Neural cell (in vitro differentiated cells): ENCODE results near the gene CDA. TPM values are rescaled to one million over a fixed set of nuclear protein-coding genes. Genes with fewer than 3 reads are reported as not detected.

Source experiments
- H2AFZ ChIP-seq: fragments of 200-600, 300-800 bp; sonication (generic), shearing (Covaris generic); 2 replicates; pipeline ENCODE4 v1.6.0; 2014; ENCODE audit warnings: low read depth, mild to moderate bottlenecking, antibody characterized with exemption, low read length, moderate library complexity
- H3F3A ChIP-seq: fragments of 200-600 bp; shearing (Covaris generic); 2 replicates; pipeline ENCODE4 v1.6.1; 2016; ENCODE audit warnings: mild to moderate bottlenecking, moderate library complexity, mixed read lengths, antibody characterized with exemption, low read length; ENCODE audit not compliant: insufficient read depth, poor library complexity, severe bottlenecking
- H3K27ac ChIP-seq: fragments of 200-600, 300-800 bp; sonication (generic), shearing (Covaris generic); 2 replicates; pipeline ENCODE4 v1.5.1; 2014; ENCODE audit warnings: mild to moderate bottlenecking, low read length, moderate library complexity
- H3K27me3 ChIP-seq: fragments of 300-800, 200-600 bp; sonication (generic), shearing (Covaris generic); 2 replicates; pipeline ENCODE4 v1.6.0; 2014; ENCODE audit warnings: mild to moderate bottlenecking, low read depth, low read length, moderate library complexity; ENCODE audit not compliant: insufficient read depth
- H3K36me3 ChIP-seq: fragments of 300-800, 200-600 bp; sonication (generic), shearing (Covaris generic); 2 replicates; pipeline ENCODE4 v1.5.1; 2014; ENCODE audit warnings: mild to moderate bottlenecking, antibody characterized with exemption, low read length, moderate library complexity; ENCODE audit not compliant: insufficient read depth
- H3K4me2 ChIP-seq: fragments of 300-800, 200-600 bp; sonication (generic), shearing (Covaris generic); 2 replicates; pipeline ENCODE4 v1.6.0; 2014; ENCODE audit warnings: mild to moderate bottlenecking, low read length
- H3K4me3 ChIP-seq: fragments of 300-800, 200-600 bp; sonication (generic), shearing (Covaris generic); 2 replicates; pipeline ENCODE4 v1.5.1; 2014; ENCODE audit warnings: mild to moderate bottlenecking, low read length, moderate library complexity
- H3K79me2 ChIP-seq: fragments of 200-600 bp; shearing (Covaris generic); replicated peaks from 2 replicates; pipeline ENCODE4 v1.6.0; 2014; ENCODE audit warnings: mild to moderate bottlenecking, low read length, moderate library complexity; ENCODE audit not compliant: insufficient read depth
- H3K9ac ChIP-seq: fragments of 300-800, 200-600 bp; sonication (generic), shearing (Covaris generic); 2 replicates; pipeline ENCODE4 v1.6.1; 2016; ENCODE audit warnings: mild to moderate bottlenecking, low read length, mixed read lengths
- H3K9me2 ChIP-seq: fragments of 200-600 bp; shearing (Covaris generic); 2 replicates; pipeline ENCODE4 v1.6.1; 2016; ENCODE audit warnings: mild to moderate bottlenecking, low read length, mixed read lengths; ENCODE audit not compliant: insufficient read depth
- H3K9me3 ChIP-seq: fragments of 200-600, 300-800 bp; sonication (generic), shearing (Covaris generic); 2 replicates; pipeline ENCODE4 v1.6.1; 2016; ENCODE audit warnings: mild to moderate bottlenecking, mixed run types, low read length, moderate library complexity, mixed read lengths
- H4K20me1 ChIP-seq: fragments of 200-600 bp; shearing (Covaris generic); 2 replicates; pipeline ENCODE4 v1.6.1; 2016; ENCODE audit warnings: mild to moderate bottlenecking, mixed run types; ENCODE audit not compliant: insufficient read depth
- CTCF ChIP-seq: fragments of 450-650 bp; IDR thresholded peaks from 2 replicates; pipeline ENCODE4 v1.5.1; 2014; ENCODE audit warnings: antibody characterized with exemption, mild to moderate bottlenecking, moderate library complexity; ENCODE audit not compliant: poor library complexity, severe bottlenecking
- EP300 ChIP-seq: fragments of 450-650 bp; conservative IDR thresholded peaks from 2 replicates; pipeline ENCODE4 v1.6.1; 2014; ENCODE audit warnings: antibody characterized with exemption, mild to moderate bottlenecking, moderate library complexity; ENCODE audit not compliant: poor library complexity, severe bottlenecking
- EZH2 ChIP-seq: fragments of 200-600, 300-800 bp; shearing (Covaris generic), sonication (generic); IDR thresholded peaks from 2 replicates; pipeline ENCODE4 v1.6.1; 2014; ENCODE audit warnings: antibody characterized with exemption, low read length, borderline replicate concordance, mild to moderate bottlenecking; ENCODE audit not compliant: insufficient read depth, poor library complexity, severe bottlenecking
- MXI1 ChIP-seq: fragments of 450-650 bp; conservative IDR thresholded peaks from 2 replicates; pipeline ENCODE4 v1.6.1; 2014; ENCODE audit warnings: antibody characterized with exemption, mild to moderate bottlenecking; ENCODE audit not compliant: poor library complexity, severe bottlenecking
- POLR2AphosphoS5 ChIP-seq: IDR thresholded peaks from 2 replicates; pipeline ENCODE4 v1.6.1; 2012
- RAD21 ChIP-seq: fragments of 450-650 bp; conservative IDR thresholded peaks from 2 replicates; pipeline ENCODE4 v1.6.1; 2014; ENCODE audit warnings: antibody characterized with exemption, mild to moderate bottlenecking, moderate library complexity
- REST ChIP-seq: IDR thresholded peaks from 2 replicates; pipeline ENCODE4 v1.6.1; 2012; ENCODE audit warnings: borderline replicate concordance
- SMC3 ChIP-seq: fragments of 450-650 bp; conservative IDR thresholded peaks from 2 replicates; pipeline ENCODE4 v1.6.1; 2014; ENCODE audit warnings: antibody characterized with exemption, mild to moderate bottlenecking, moderate library complexity; ENCODE audit not compliant: poor library complexity
- TAF1 ChIP-seq: IDR thresholded peaks from 2 replicates; pipeline ENCODE4 v1.6.1; 2012; ENCODE audit warnings: low read depth
- polyA plus RNA-seq: library from polyadenylated mRNA; depleted of rRNA; stranded (reverse); fragments of >200 nt; gene quantifications from 2 replicates; pipeline ENCODE4 v1.2.3, GENCODE V29; 2014

CDA gene
- polyA plus RNA-seq, 1 donor from 2014 or later, result not detected

- Histone ChIP-seq H4K20me1 (peaks cover 4% of the 10 kb centered on the region), H3K9me2 (no peaks in the 10 kb centered on the region), H3K36me3 (no peaks in the 10 kb centered on the region), H3K9ac (no peak overlapping the region), H3K79me2 (peaks cover 29% of the 10 kb centered on the region), H3F3A (no peaks in the 10 kb centered on the region), H2AFZ (no peak overlapping the region), H3K9me3 (no peaks in the 10 kb centered on the region), H3K27me3 (no peaks in the 10 kb centered on the region), H3K4me3 (no peak overlapping the region), H3K27ac (no peak overlapping the region), H3K4me2 (no peak overlapping the region)
- TF ChIP-seq EZH2, result no peak
- TF ChIP-seq EP300, result no peak
- no peak for TF ChIP-seq MXI1
- TF ChIP-seq RAD21, result no peak
- no peak for TF ChIP-seq TAF1
- TF ChIP-seq REST, result no peak
These were observed 68.1 kb downstream of the CDA start for GRCh38 chr1:20657024-20657423.

GRCh38 chr1:20658166-20658915, 69.4 kb downstream of the CDA start:
- Histone ChIP-seq H3K27ac (no peak overlapping the region), H2AFZ (no peak overlapping the region), H3K79me2 (peaks cover 29% of the 10 kb centered on the region), H3K36me3 (no peaks in the 10 kb centered on the region), H3K27me3 (no peaks in the 10 kb centered on the region), H4K20me1 (peaks cover 4% of the 10 kb centered on the region), H3K4me2 (no peak overlapping the region), H3K9me2 (no peaks in the 10 kb centered on the region), H3F3A (no peaks in the 10 kb centered on the region), H3K9me3 (no peaks in the 10 kb centered on the region), H3K9ac (no peak overlapping the region), H3K4me3 (no peak overlapping the region)
- no peak for TF ChIP-seq POLR2AphosphoS5
- TF ChIP-seq CTCF, result no peak
- TF ChIP-seq EP300, result no peak
- TF ChIP-seq SMC3, result no peak
- TF ChIP-seq EZH2, result no peak
- no peak for TF ChIP-seq MXI1
- no peak for TF ChIP-seq RAD21
- no peak for TF ChIP-seq TAF1
- TF ChIP-seq REST, result no peak
